ENCODE results near the gene MROH2A. TPM values are rescaled to one million over a fixed set of nuclear protein-coding genes. Genes with fewer than 3 reads are reported as not detected.

MROH2A gene
- total and polyA plus RNA-seq, 8 donors, result 1.1 to 4.0 (median 1.4) TPM; not detected in 5

DNA sequence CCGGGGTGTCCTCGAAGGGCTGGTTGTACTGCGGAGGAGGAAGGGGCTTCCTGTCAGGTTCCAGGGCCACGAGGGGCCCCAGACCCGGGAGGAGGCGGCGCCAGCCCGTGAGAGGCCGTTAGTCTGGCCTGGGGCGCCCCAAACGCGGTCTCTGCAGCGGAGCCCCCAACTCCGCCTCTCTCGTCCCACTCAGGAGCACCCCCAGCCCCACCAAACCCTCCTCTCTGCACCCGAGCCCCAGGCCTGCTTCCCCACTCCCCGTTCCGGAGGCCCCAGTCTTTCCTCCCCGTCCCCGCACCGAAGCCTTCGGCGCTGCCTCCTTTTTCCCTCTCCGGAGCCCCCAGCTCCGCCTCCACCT lies 75.7 kb downstream of the MROH2A start:
- no peaks in the 10 kb centered on the region for H3K9me3 ChIP-seq
- DNase-seq, result no peak
- peak overlapping the region; percentile 55 to 93 (median 74) for H3K4me3 ChIP-seq
- TF ChIP-seq EP300 (IDR thresholded peaks at IDR 0.05), result no peak
- TF ChIP-seq POLR2A (IDR thresholded peaks at IDR 0.05), result no peak
- TF ChIP-seq, protein P1, sequence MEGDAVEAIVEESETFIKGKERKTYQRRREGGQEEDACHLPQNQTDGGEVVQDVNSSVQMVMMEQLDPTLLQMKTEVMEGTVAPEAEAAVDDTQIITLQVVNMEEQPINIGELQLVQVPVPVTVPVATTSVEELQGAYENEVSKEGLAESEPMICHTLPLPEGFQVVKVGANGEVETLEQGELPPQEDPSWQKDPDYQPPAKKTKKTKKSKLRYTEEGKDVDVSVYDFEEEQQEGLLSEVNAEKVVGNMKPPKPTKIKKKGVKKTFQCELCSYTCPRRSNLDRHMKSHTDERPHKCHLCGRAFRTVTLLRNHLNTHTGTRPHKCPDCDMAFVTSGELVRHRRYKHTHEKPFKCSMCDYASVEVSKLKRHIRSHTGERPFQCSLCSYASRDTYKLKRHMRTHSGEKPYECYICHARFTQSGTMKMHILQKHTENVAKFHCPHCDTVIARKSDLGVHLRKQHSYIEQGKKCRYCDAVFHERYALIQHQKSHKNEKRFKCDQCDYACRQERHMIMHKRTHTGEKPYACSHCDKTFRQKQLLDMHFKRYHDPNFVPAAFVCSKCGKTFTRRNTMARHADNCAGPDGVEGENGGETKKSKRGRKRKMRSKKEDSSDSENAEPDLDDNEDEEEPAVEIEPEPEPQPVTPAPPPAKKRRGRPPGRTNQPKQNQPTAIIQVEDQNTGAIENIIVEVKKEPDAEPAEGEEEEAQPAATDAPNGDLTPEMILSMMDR (IDR thresholded peaks at IDR 0.05), result no peak
- no peak for TF ChIP-seq POLR2AphosphoS5 (IDR thresholded peaks at IDR 0.05)
- intact Hi-C loops (cut with DNase I; ENCODE audit: low total_unique reads), result no loop called here
- peaks cover 0 to 16% (median 4%) of the 10 kb centered on the region in 3 donors for H3K27me3 ChIP-seq
- peaks cover 0 to under 1% (median 0%) of the 10 kb centered on the region in 4 donors for H3K36me3 ChIP-seq
- H3K4me1 ChIP-seq, result peaks cover 8 to 36% (median 16%) of the 10 kb centered on the region in 4 donors
- 0 to 2% (median 2%) methylated on average over 18 to 25 of the region's 25 CpGs for WGBS, 5 donors
- H3K27ac ChIP-seq, result peak overlapping the region in 2 of 5 donors; percentile 48 to 82

DNA sequence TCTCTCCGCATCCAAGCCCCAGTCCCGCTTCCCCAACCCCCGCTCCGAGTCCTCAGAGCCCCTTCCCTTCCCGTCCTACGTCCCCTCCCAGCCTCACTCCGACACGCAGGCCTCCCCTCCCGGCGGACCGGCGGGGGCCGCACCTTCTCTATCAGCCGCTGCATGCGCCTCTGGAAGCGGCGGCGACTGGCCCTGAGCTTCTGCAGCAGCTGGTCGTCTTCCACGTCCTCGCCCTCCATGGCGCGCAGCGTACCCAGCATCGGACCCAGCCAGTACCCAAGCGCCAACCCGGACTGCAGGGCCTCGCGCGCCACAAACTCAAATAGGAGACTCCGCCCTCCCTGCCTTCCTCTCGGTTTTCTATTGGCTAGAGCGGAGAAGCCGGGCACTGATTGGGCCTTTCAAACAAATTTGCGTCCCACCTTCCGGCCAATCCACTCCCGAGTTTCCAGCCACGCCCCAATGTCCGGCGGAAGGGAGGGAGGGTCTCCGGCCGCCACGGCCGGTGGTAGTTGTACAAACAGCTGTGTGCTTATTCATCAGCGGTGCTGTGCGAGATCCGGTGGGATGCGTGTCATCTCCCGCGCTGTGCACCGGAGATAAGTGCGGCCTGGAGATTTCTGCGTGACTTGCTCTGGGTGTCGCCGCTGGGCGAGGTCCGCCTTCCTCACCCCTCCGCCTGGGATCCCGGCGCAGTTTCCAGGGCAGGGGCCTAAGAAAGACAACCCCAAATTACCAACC lies 76.3 kb downstream of the MROH2A start, which contains the start of gene HJURP:
TSS of gene HJURP (minus strand) at position 295 of the 741 bp plus-strand sequence. CDS start at position 260, 35 bp downstream.
- no peaks in the 10 kb centered on the region for H3K9me3 ChIP-seq
- H3K27me3 ChIP-seq, result peaks cover 0 to 16% (median 4%) of the 10 kb centered on the region in 3 donors
- intact Hi-C loops (cut with DNase I; ENCODE audit: low total_unique reads), result no loop called here
- peak within 1 kb of the TSS; percentile 55 to 93 (median 74) for H3K4me3 ChIP-seq
- H3K4me1 ChIP-seq, result peaks cover 8 to 36% (median 16%) of the 10 kb centered on the region in 4 donors
- peak; percentile 93 to 98 for DNase-seq
- TF ChIP-seq POLR2A (IDR thresholded peaks at IDR 0.05) (peak in 1 of 4 donors; percentile 17), POLR2AphosphoS5 (IDR thresholded peaks at IDR 0.05) (peak; percentile 19 to 88 (median 79)), EP300 (IDR thresholded peaks at IDR 0.05) (no peak)
- TF ChIP-seq, protein P1 (IDR thresholded peaks at IDR 0.05), result no peak
- H3K27ac ChIP-seq, result peak within 1 kb of the TSS; percentile 11 to 82 (median 59)
- no peaks in the 10 kb centered on the region for H3K36me3 ChIP-seq
- WGBS, 5 donors, result 0 to 1% (median 1%) methylated on average over 42 to 60 of the region's 60 CpGs

DNA sequence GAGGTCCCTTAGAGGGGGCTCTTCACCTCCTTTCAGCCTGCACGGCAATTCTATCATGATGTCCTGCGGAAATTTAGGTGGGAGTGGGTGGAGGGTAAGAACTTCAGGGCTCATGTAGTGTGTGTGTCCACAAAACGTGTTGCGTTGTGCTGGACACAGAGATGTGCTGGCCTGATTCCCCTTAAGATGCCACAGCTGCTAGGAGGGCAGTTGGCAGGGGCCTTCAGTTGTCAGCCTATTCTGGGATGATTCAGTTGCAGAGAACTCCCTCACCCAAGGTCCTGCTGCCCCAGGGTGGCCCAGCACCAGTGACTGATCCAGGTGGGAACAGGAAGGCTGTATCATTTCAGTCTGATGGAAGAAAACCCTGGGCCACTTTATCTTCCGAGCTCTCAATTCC lies 77.2 kb downstream of the MROH2A start:
- Histone ChIP-seq H3K36me3 (no peaks in the 10 kb centered on the region), H3K27ac (no peak overlapping the region), H3K27me3 (peaks cover 0 to 13% (median 4%) of the 10 kb centered on the region in 3 donors), H3K9me3 (no peaks in the 10 kb centered on the region), H3K4me1 (peaks cover 8 to 36% (median 16%) of the 10 kb centered on the region in 4 donors), H3K4me3 (no peak overlapping the region)
- 74 to 89% (median 83%) methylated on average over 5 of the region's 5 CpGs for WGBS, 5 donors
- intact Hi-C loops (cut with DNase I; ENCODE audit: low total_unique reads), result no loop called here
- no peak for DNase-seq
- no peak for TF ChIP-seq EP300 (IDR thresholded peaks at IDR 0.05)
- TF ChIP-seq POLR2AphosphoS5 (IDR thresholded peaks at IDR 0.05), result no peak
- TF ChIP-seq POLR2A (IDR thresholded peaks at IDR 0.05), result no peak
- TF ChIP-seq, protein P1 (IDR thresholded peaks at IDR 0.05), result no peak

DNA sequence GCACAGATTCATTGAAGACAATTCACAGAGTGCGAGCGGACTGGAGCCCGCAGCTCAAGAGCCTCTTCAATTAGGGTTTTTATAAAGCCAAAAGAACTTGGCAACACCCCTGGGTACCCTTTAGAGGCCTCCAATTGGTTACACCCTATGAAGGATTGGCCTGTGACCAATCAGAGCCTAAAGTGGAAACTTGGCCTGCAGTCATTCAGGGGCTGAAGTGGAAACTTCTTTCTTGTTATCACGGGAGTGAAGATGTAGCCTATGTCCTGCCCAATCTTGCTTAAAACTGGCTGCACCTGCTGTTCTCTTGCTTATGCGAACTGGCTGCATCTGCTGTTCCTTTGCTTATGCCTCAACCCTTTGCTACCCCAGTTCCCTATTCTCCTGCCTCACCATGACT lies 78.1 kb downstream of the MROH2A start:
- no peak for DNase-seq
- 91 to 92% (median 92%) methylated on average over 5 of the region's 5 CpGs for WGBS, 5 donors

More for the DNA sequence above, 78.1 kb downstream of the MROH2A start:
- no peaks in the 10 kb centered on the region for H3K36me3 ChIP-seq
- no peak overlapping the region for H3K27ac ChIP-seq
- H3K4me3 ChIP-seq, result no peak overlapping the region
- H3K27me3 ChIP-seq, result peaks cover 0 to 13% (median 4%) of the 10 kb centered on the region in 3 donors
- TF ChIP-seq EP300 (IDR thresholded peaks at IDR 0.05) (no peak), POLR2A (IDR thresholded peaks at IDR 0.05) (no peak), POLR2AphosphoS5 (IDR thresholded peaks at IDR 0.05) (no peak)
- TF ChIP-seq, protein P1 (IDR thresholded peaks at IDR 0.05), result no peak
- H3K4me1 ChIP-seq, result peaks cover 8 to 36% (median 16%) of the 10 kb centered on the region in 4 donors
- no peaks in the 10 kb centered on the region for H3K9me3 ChIP-seq
- intact Hi-C loops (cut with DNase I; ENCODE audit: low total_unique reads), result no loop called here

All from stomach (tissue), 9 donors.